GM23338 (cell line): Measurements from ENCODE around the gene NUDC.

Experiments
- CREB1 ChIP-seq: fragments of 250-450 bp; sonication (Bioruptor Pico); IDR thresholded peaks from 2 replicates; pipeline ENCODE4 v1.5.0; 2020; ENCODE audit warnings: low read depth, mild to moderate bottlenecking, moderate library complexity
- CTCF ChIP-seq, 2 experiments: fragments of 200-600 bp in 1 of 2; sonication (generic) in 1 of 2; conservative IDR thresholded peaks; 2 replicates each; pipeline versions ENCODE4 v1.5.1 to v1.6.1; 2016 to 2017; ENCODE audit warnings: antibody characterized with exemption in 2 of 2, low read depth in 2 of 2, mild to moderate bottlenecking in 2 of 2, moderate library complexity in 1 of 2
- EZH2 ChIP-seq: fragments of 200-600 bp; sonication (generic); IDR thresholded peaks from one replicate; pipeline ENCODE4 v1.8.0; 2017; ENCODE audit warnings: antibody characterized with exemption, mild to moderate bottlenecking, low read depth; ENCODE audit not compliant: unreplicated experiment
- JUNB ChIP-seq: IDR thresholded peaks from one replicate; pipeline ENCODE4 v1.6.1; 2016; ENCODE audit warnings: antibody characterized with exemption; ENCODE audit not compliant: unreplicated experiment
- NANOG ChIP-seq: IDR thresholded peaks from 2 replicates; pipeline ENCODE4 v1.6.1; 2016; ENCODE audit warnings: antibody characterized with exemption, borderline replicate concordance
- POLR2AphosphoS5 ChIP-seq: IDR thresholded peaks from 2 replicates; pipeline ENCODE4 v1.6.1; 2016; ENCODE audit warnings: antibody characterized with exemption, low read depth
- STAT1 ChIP-seq: IDR thresholded peaks from one replicate; pipeline ENCODE4 v1.6.1; 2016; ENCODE audit warnings: antibody characterized with exemption; ENCODE audit not compliant: unreplicated experiment
- ZNF331 ChIP-seq: fragments of 250-450 bp; sonication (Bioruptor Pico); IDR thresholded peaks from 2 replicates; pipeline ENCODE4 v1.5.0; 2020; ENCODE audit warnings: low read depth, mild to moderate bottlenecking, moderate library complexity
- TF ChIP-seq, protein P1 (sequence below): fragments of 250-450 bp; sonication (Bioruptor Pico); IDR thresholded peaks from 2 replicates; pipeline ENCODE4 v1.5.0; 2020; ENCODE audit warnings: mild to moderate bottlenecking, moderate library complexity

- TF ChIP-seq CTCF (conservative IDR thresholded peaks at IDR 0.05; ENCODE audit: low read depth in 2 of 2) (no peak), NANOG (no peak), POLR2AphosphoS5 (no peak), EZH2 (no peak), STAT1 (no peak), CREB1 (no peak), JUNB (no peak), ZNF331 (no peak)
- TF ChIP-seq, protein P1, sequence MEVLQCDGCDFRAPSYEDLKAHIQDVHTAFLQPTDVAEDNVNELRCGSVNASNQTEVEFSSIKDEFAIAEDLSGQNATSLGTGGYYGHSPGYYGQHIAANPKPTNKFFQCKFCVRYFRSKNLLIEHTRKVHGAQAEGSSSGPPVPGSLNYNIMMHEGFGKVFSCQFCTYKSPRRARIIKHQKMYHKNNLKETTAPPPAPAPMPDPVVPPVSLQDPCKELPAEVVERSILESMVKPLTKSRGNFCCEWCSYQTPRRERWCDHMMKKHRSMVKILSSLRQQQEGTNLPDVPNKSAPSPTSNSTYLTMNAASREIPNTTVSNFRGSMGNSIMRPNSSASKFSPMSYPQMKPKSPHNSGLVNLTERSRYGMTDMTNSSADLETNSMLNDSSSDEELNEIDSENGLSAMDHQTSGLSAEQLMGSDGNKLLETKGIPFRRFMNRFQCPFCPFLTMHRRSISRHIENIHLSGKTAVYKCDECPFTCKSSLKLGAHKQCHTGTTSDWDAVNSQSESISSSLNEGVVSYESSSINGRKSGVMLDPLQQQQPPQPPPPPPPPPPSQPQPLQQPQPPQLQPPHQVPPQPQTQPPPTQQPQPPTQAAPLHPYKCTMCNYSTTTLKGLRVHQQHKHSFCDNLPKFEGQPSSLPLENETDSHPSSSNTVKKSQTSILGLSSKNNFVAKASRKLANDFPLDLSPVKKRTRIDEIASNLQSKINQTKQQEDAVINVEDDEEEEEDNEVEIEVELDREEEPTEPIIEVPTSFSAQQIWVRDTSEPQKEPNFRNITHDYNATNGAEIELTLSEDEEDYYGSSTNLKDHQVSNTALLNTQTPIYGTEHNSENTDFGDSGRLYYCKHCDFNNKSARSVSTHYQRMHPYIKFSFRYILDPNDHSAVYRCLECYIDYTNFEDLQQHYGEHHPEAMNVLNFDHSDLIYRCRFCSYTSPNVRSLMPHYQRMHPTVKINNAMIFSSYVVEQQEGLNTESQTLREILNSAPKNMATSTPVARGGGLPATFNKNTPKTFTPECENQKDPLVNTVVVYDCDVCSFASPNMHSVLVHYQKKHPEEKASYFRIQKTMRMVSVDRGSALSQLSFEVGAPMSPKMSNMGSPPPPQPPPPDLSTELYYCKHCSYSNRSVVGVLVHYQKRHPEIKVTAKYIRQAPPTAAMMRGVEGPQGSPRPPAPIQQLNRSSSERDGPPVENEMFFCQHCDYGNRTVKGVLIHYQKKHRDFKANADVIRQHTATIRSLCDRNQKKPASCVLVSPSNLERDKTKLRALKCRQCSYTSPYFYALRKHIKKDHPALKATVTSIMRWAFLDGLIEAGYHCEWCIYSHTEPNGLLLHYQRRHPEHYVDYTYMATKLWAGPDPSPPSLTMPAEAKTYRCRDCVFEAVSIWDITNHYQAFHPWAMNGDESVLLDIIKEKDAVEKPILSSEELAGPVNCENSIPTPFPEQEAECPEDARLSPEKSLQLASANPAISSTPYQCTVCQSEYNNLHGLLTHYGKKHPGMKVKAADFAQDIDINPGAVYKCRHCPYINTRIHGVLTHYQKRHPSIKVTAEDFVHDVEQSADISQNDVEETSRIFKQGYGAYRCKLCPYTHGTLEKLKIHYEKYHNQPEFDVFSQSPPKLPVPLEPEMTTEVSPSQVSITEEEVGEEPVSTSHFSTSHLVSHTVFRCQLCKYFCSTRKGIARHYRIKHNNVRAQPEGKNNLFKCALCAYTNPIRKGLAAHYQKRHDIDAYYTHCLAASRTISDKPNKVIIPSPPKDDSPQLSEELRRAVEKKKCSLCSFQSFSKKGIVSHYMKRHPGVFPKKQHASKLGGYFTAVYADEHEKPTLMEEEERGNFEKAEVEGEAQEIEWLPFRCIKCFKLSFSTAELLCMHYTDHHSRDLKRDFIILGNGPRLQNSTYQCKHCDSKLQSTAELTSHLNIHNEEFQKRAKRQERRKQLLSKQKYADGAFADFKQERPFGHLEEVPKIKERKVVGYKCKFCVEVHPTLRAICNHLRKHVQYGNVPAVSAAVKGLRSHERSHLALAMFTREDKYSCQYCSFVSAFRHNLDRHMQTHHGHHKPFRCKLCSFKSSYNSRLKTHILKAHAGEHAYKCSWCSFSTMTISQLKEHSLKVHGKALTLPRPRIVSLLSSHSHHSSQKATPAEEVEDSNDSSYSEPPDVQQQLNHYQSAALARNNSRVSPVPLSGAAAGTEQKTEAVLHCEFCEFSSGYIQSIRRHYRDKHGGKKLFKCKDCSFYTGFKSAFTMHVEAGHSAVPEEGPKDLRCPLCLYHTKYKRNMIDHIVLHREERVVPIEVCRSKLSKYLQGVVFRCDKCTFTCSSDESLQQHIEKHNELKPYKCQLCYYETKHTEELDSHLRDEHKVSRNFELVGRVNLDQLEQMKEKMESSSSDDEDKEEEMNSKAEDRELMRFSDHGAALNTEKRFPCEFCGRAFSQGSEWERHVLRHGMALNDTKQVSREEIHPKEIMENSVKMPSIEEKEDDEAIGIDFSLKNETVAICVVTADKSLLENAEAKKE (CRISPR knock-in tag) = no peak
Measured at GRCh38 chr1:26894263-26894662, 27.3 kb upstream of the NUDC start.
